HG03095 (cell line): ENCODE measurements around the gene TUT7.
"Not testable (repeated sequence)": the region's sequence is repeated elsewhere in the genome, so short reads cannot be mapped to it uniquely, and the experiment has no call there.

Experiments used
- ATAC-seq: cut with Tn5 transposase; IDR thresholded peaks from one replicate; pipeline ENCODE4 v1.9.1; 2021; ENCODE audit warnings: moderate library complexity; ENCODE audit not compliant: unreplicated experiment

TUT7 gene

DNA sequence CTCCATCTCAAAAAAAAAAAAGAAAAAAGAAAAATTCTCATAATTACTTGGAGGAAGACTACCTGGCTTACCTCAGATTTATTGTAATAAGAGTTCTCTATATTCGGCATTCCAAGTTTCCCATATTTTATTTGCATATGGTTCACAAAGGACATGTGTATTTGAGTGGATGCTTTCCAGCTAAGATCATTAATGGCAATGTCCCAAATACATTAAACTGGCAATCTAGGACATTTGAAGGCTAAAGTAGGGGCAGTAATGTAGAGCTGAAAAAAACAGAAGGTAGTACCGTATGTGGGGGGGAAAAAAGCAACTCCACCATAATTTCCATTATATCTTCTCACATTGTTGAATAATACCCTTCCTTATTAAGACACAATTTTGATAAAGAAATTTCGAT lies 4.9 kb downstream of the TUT7 start:
- no peak for ATAC-seq

DNA sequence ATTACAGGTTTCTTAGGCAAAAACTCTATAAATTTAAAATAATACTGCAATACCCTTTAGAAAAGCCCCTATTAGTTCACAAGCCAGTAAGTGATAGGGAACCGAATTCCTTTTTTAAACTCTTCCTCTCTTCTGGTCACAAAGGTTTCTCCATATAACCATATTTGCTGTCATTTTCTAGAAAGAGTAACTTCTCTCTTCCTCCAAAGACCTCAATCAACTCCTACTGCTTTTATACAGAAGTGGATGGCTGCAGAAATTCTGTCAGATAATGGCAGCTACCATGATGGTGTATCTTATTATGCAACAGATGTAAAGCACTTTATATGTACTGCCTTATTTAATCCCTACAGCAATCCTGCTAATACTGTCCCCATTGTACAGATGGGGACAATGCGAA lies 6.2 kb downstream of the TUT7 start:
- no peak for ATAC-seq

DNA sequence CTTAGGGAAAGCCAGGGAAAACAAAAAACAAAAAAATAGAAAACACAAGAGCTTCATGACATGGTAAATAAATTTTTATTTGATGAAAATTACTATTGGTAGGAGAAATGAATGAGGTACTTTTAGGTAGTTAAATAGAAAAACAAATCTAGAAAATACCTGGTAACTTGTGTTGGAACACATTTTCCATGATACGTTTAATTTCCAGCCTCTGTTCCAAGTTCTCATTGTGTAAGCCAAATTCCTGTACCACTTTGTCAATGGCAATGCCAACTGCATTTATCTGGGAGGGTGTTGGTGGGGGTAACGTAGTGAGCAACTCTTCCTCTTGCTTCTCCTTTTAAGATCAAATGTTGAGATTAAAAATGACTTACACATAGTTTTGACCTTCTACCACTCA lies 9.4 kb downstream of the TUT7 start:
- no peak for ATAC-seq

DNA sequence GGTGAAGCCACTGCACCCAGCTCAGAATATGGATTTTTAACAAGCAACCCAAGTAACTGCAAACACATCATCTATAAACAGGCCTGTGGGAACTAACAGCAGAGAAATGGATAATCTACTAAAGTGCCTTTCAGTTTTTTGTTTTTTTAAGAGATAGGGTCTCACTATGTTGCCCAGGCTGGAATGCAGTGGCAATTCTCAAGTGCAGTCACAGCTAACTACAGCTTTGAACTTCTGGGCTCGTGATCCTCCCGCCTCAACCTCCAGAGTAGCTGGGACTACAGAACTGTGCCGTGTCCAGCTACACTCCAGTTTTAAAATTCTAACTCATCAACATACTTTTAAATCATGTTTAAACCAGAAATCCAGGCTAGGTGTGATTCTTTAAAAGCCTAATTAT lies 11.9 kb downstream of the TUT7 start:
- no peak for ATAC-seq

DNA sequence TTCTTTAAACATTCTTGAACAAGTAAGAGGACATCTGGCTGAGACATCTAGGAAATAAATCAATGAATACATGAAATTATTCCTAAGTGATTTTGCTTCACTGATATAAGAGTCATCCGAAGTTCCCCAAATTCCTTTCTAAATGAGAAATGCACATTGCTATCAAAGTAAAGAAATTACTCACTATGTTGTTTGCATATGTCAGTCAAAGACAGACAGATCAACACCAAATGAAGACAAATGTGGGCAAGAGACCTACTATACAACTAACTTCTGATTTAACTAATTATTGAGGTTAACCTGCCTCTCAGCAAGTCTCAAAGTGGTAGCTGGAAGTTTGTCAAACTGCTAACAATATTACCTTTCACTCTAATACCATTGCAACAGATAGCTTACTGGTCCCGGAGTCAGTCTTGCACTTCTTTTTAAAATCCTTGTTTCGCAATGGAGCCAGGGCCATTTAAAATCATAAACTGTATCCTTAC lies 13.2 kb downstream of the TUT7 start:
- no peak for ATAC-seq

DNA sequence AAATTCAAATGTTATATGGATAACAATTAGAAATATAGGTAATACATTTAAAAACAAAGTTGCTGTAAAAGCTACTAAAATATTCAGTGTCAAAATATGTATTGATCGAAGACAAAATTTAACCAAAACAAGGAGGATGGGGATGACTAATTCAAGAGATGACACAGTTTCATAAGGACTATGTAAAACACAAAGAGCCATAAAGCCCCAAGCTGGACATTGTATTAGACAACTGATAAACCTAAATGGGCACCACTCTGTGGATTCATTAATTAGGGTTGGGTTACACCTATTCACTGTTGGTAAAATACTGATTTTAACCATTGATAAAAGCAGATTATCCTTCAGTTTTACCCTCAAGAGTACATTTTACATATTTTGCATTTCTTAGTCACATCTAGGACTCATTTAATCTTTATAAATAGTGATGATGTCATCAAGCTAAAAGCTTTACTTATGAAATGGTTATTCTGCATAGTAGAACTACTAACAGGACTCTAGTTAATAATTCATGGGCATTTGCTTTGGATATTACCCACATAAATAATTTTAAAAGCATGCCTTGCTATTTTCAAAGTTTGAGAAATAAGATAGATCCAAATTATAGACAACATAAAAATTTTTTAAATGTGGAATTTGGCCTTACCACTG lies 13.7 kb downstream of the TUT7 start:
- no peak for ATAC-seq

DNA sequence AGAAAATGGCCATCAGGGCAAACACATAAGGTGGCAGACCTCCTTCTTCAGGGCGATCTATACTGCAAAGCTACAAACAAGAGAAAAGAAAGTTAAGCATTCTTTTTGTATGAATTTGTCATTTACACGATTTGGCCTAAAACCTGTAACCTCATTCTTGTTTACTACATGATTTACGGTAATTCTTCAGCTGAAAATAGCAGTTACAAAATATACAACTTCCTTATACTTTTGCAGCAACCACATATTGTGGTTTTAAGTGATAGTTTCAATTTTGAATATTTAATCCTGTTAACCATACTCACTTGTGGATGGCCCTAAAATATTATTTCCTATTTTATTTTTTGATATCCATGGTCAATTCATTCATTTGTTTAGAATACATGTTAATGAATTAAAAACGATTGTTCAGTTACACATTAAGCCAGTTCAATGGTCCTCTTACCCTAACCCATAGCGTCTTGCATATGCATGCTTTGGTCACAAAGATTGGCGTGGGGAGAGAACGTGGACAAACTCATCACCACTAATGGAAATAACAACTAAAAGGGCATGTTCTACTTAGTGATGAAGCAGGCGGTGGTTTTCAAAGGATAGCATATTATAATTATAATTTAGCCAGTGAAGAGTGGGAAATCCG lies 16.6 kb downstream of the TUT7 start:
- ATAC-seq = no peak

DNA sequence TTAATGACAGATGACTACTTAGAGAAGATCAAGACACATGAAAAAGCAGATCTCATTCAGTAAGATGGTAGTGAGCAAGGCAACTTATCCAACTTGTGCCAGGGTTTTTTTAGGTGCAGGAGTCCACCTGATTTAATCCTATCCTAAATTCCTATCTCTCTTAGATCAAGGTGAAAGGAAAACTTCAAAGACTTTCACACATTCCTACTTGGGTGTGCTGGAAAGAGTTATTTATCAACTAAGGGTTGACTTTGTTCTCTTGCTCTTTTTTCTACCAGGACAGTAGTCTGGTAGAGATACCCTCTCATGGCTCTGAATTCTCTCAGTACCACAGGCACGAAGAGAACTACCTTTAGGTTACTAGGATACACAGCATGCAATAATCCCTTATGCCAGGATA lies 18.2 kb downstream of the TUT7 start:
- ATAC-seq = no peak

DNA sequence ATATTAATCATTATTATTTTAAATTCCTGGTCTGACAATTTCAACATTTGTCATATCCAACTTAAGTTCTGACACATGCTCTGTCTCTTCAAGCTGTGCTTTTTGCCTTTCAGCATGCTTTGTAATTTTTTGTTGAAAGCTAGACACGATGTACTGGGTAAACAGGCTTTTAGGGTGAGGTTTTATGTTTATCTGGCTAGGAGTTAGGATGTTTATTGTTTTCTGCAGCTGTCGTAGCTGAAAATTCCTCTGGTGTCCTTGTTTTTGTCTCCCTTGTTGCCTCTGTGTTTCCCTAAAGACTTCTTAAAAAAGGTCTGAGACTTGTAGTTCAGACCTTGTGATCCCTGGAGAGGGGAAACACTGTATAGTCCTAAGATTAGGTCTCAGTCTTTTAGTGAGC lies 20.6 kb downstream of the TUT7 start:
- no peak for ATAC-seq

DNA sequence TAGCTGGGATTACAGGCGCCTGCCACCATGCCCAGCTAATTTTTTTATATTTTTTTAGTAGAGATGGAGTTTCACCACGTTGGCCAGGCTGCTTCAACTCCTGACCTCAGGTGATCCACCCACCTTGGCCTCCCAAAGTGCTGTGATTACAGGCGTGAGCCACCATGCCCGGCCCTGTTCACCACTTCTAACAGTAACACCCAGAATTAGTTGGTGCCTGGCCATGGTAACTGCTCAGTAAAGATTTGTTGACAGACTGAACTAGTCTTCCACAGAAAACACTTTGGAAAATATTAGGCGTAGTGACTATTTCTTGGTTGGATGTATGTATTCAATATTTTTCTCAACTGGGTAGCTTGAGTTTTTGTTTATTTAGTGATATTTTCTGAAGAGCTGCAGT lies 24.0 kb downstream of the TUT7 start:
- no peak for ATAC-seq

DNA sequence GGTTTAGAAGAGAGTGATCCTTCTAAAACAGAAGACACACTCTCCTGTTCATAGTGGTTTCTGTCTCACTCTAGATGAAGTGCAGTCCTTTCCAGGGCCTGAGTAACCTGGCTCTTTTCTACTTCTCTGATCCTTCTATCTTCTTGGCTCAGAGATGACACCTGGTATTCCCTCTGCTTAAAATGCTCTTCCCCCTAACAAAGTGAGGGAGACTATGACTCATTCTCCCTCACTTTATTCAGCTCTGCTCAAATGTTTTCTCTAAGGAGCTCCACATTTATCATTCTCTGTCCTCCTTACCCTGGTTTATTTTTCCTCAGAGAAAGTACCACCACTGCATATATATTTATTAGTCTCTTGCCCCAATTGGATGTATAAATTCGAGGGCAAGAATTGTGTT lies 24.6 kb downstream of the TUT7 start:
- ATAC-seq = no peak

DNA sequence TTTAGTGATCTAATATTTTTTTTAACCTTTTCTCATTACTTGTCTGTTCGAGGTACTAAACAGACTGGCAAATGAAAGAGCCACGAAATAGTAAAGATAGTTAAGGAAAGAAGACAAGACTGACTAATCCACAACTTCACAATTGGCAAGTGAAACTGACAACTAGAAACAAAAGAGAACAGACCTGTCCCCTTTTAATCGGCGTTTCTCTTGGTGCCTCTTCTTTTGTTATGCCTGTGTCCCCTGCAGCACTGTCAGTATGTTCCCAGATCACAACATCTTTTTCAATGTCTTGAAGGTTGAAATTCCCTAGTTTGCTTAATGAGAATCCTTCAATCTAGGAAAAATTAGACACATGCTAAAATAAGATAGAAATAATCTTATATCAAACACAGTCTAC lies 26.1 kb downstream of the TUT7 start:
- ATAC-seq = no peak

DNA sequence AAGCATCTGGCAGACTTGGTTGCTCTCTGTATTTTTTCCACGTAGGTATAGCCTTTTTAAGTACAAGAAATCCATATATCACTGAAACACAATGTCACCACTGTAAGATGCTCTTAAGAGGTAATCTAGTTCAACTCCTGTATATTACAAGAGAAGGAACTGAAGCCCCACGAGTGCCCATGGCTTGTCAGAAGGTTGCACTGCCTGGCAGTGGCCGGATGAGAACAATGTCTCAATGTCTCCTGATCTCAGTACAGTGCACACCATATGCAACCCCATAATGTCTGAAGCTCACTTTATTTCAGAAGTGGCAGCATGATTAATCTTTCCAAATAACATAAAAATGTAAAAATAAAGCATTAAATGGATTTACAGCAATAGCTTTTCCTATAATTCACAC lies 27.7 kb downstream of the TUT7 start:
- ATAC-seq = no peak

DNA sequence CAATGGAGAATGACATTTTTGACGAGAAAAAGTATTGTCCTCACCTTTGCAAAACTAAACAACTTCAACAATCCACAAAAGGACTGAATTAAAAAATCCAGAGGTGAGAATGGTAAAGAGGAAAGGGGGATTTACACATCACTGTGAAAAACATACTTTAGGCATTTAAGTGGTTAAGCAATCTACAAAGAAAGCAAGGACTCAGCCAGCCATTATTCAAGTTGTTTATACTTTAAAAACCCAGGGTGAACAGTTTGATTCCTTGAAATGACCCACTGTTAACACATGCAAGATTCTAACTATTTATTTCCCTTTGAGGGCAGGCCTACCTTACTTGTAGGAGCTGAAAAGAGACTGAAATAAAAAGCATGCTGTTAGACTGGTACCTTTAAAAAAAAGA lies 29.3 kb downstream of the TUT7 start:
- no peak for ATAC-seq

DNA sequence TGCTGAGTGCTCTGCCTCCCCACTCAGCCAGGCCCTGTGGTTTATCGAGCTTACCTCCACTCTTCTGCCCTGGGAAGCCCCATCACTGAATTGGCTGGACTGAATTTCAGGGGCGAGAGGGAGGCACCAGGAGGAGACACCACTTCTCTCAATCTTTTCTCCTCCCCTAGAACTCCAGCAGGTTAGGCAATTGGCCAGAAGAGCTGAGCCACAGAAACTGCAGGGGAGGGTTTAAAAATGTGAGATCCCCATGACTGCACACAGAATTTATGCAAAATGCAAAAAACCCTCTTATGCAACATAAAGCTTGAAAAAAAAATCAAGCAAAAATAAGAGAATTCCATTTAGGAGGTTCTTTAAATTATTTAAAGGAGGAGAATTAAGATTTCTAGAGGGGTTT lies 29.9 kb downstream of the TUT7 start:
- no peak for ATAC-seq

DNA sequence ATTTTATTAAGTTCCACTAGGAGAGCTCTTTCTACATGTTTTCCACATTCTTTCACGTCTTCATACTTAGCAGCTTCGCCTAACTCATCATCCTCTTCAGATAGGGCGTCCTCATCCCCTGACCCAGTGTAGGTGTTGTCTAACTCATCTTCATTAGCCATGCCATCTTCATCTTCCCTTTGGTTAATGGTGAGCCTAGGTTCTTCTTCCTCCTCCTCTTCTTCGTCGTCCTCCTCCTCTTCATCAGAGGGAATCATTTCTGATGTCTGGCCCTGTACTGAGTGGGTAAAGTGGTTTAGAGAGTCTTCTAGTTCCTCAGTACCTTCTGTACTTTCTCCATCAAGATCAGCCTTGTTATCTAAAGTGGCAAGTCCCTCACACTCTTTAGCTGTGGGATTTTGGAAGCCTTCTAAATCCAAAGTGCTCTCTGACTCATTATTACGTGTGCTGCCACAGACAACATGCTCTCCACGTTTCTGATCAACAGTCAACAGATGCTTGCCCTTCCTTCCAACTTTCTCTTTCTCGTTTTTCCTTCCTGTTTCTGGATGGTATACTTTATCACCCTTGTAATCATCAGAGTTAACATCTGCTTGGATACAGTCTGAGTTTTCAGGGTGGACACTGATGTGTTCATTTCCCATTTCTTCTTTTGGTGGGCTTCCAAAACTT lies 31.1 kb downstream of the TUT7 start:
- ATAC-seq = no peak

DNA sequence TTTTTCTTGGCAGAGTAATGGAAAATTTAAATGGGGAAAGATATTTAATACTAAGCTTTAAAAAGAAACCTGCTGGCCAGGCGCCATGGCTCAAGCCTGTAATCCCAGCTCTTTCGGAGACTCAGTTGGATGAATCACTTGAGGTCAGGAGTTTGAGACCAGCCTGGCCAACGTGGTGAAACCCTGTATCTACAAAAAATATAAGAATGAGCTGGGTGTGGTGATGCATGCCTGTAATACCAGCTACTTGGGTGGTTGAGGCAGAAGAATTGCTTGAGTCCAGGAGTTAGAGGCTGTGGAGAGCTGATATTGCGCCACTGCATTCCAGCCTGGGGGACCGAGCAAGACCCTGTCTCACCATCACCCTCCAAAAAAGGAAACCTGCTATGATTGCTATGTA lies 32.8 kb downstream of the TUT7 start:
- no peak for ATAC-seq

DNA sequence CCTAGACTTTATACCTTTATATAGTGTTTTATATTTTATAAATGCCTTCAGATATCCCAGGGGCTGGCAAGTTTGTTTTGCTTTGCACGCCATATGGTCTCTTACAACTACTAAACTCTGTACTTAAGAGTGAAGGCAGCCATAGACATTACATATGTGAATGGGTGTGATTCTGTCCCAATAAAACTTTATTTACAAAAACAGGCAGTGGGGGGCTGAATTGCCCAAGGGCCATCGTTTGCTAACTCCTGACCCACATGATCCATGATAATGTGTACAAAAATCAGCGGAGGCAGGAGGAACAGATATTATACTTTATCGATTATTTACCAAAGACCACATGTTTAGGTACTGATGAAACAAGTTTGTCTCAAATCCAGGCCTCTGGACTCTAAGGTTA lies 36.0 kb downstream of the TUT7 start:
- ATAC-seq = no peak

DNA sequence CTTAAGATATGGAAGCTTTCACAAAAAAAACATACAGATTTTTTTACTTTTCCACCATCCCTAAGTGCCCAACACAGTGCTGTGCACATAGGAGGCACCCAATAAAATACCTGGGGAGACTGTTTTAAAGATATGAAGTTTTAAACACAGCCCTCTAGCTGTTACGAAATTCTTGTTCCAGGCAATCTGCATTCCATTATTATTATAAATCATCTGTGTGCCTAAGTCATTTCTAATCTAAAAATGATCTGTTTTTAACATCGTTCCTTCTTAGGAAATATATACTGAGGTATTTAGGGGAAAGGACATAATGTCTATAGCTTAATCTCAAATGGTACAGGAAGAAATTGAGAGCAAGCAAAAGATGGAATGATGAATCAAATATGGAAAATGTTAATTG lies 39.1 kb downstream of the TUT7 start:
- no peak for ATAC-seq

DNA sequence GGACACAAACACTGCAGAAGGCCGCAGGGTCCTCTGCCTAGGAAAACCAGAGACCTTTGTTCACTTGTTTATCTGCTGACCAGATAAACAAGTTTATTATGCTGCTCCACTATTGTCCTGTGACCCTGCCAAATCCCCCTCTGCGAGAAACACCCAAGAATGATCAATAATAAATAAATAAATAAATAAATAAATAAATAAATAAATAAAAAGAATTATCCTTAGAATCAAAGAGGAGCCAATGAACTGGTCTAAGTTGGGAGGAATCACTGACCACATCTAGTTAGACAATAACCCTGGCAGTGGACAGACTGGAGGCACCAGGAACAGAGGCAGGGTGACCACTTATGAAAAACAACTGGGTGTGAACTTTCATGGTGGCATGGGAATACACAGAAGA lies 41.3 kb downstream of the TUT7 start:
- ATAC-seq = not testable (repeated sequence)

DNA sequence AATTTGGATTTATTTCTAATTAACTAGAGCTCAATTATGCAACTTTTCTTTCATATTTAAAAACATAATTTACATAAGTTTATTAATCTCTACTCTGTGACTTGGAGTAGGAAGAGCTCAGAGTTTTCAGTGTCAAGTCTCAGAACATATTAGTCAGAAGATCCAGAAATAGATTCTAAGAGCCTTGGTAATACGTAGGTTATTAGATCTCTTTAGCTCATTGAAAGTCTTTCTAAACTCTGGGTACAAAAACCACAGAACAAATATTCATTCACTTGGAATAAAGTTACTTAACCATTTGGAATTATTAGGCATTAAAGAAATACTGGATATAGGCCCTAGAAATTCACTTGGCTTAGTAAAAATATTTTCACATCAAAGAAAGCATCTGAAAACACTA lies 45.5 kb downstream of the TUT7 start:
- no peak for ATAC-seq

DNA sequence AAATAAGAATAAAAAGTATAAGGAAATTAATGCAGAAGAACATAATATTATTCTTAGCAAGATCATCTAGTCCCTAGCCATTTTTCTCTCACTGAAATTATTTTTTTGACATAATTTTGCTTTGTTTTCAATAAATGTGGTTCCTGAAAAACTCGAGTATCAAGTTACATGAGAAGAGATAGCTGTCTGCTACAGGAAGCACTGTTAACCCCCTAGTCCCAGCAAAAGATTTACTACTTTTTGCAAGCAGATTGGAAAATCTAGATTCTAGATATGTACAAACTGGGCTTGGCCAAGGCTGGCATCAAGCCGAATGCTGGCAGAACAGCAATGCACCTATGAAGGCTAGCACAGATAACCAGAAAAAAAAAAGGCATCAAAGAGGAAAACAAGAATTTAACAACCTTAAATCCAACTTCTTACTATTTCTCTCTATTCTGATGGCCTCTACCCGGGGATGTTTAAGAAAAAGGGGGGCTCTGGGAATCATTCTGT lies 49.9 kb downstream of the TUT7 start:
- no peak for ATAC-seq
